Body of pancreas (tissue), 4 donors: ENCODE results near the gene DYSF. TPM values are rescaled to one million over a fixed set of nuclear protein-coding genes. Genes with fewer than 3 reads are reported as not detected.

Experiments used
- ATAC-seq: fragments of 150-250 bp; one replicate; pipeline ENCODE4 v1.9.1; 2016
- DNase-seq, 4 donors: peaks; one replicate each; pipeline ENCODE4 v3.0.0-alpha.2; 2019
- H3K27ac ChIP-seq, 4 donors: fragments of 200-600 bp; sonication (generic); 1 replicate in 3 of 4; 2 replicates in 1 of 4; pipeline versions ENCODE4 v1.5.1 to v1.6.1; 2016 to 2019; ENCODE audit warnings: mild to moderate bottlenecking in 1 of 4, mixed read lengths in 1 of 4, moderate library complexity in 1 of 4
- H3K27me3 ChIP-seq, 2 donors: fragments of 200-600 bp; sonication (generic); one replicate each; pipeline ENCODE4 v1.6.0; 2016; ENCODE audit warnings: mild to moderate bottlenecking in 1 of 2
- H3K36me3 ChIP-seq, 2 donors: fragments of 200-600 bp; sonication (generic); replicated peaks in 1 of 2; 2 replicates each; pipeline ENCODE4 v1.5.1; 2016; ENCODE audit warnings: low read depth in 2 of 2; ENCODE audit not compliant: insufficient read depth in 1 of 2
- H3K4me1 ChIP-seq: fragments of 200-600 bp; sonication (generic); one replicate; pipeline ENCODE4 v1.6.0; 2016
- H3K4me3 ChIP-seq, 2 donors: fragments of 200-600 bp; sonication (generic); 1 replicate in 1 of 2; 2 replicates in 1 of 2; pipeline ENCODE4 v1.5.1; 2016 to 2019
- H3K9me3 ChIP-seq, 3 donors: fragments of 200-600 bp; sonication (generic); 1 replicate in 2 of 3; 2 replicates in 1 of 3; pipeline ENCODE4 v1.5.1; 2016
- CTCF ChIP-seq, 7 experiments: fragments of 450-650 bp in 4 of 7; fragments of 200-600 bp in 3 of 7; sonication (generic) in 3 of 7; IDR thresholded peaks; one replicate each; pipeline ENCODE4 v1.5.1; 2016 to 2019; ENCODE audit warnings: antibody characterized with exemption in 7 of 7
- POLR2A ChIP-seq, 3 donors: fragments of 450-650 bp; IDR thresholded peaks; one replicate each; pipeline ENCODE4 v1.6.1; 2016; ENCODE audit warnings: antibody characterized with exemption in 3 of 3, mild to moderate bottlenecking in 2 of 3
- WGBS, 2 donors: methylation state at CpG; one replicate each; pipeline ENCODE4 v1.1.5; 2017; 5-methylcytosine and 5-hydroxymethylcytosine counted together
- intact Hi-C: fragments of 100-400 bp; cut with DNase I; formaldehyde crosslinking; loops from one replicate; pipeline ENCODE4 v1.15.1; 2023
- total RNA-seq, 2 donors: library from RNA; depleted of rRNA; stranded (reverse); fragments of >200 nt; gene quantifications; one replicate each; pipeline ENCODE4 v1.1.0, GENCODE V29; 2016

Gene DYSF
- total RNA-seq, 2 donors from 2014 or later, result 3.1 to 10.9 TPM

DNA sequence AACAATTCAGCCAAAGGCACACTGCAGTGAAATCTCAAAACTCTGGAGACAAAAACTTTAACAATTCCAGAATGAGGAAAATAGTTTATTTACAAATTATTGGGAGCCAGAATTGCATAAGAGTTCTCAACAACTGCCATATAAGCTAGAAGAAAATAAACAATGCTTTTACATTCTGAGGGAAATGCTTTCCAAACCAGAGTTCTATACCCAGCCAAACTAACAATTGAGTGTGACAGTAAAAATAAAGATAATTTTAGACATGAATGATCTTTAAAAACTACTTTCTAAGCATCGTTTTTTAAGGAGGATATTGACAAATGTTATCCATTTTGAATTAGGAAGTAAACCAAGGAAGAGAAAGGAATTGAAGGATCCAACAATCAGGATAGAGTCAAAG, 271.4 kb downstream of the DYSF start:
- Histone ChIP-seq H3K9me3 (no peaks in the 10 kb centered on the region), H3K27me3 (no peaks in the 10 kb centered on the region), H3K4me3 (no peak overlapping the region), H3K4me1 (peaks cover 17% of the 10 kb centered on the region), H3K27ac (no peak overlapping the region), H3K36me3 (no peaks in the 10 kb centered on the region)
- TF ChIP-seq POLR2A (IDR thresholded peaks at IDR 0.05) (no peak), CTCF (IDR thresholded peaks at IDR 0.05) (no peak)
- DNase-seq (no peak), ATAC-seq (no peak)
- intact Hi-C loops, result no loop called here
- 41 to 48% methylated on average over 1 of the region's 1 CpG for WGBS, 2 donors

GRCh38 chr2:71725836-71726235, 272.5 kb downstream of the DYSF start:
- intact Hi-C loops, result no loop called here
- no peak overlapping the region for H3K27ac ChIP-seq
- ATAC-seq, result no peak
- H3K9me3 ChIP-seq, result no peaks in the 10 kb centered on the region
- no peaks in the 10 kb centered on the region for H3K36me3 ChIP-seq
- TF ChIP-seq POLR2A (IDR thresholded peaks at IDR 0.05) (no peak), CTCF (IDR thresholded peaks at IDR 0.05) (no peak)
- no peaks in the 10 kb centered on the region for H3K27me3 ChIP-seq
- peaks cover 13% of the 10 kb centered on the region for H3K4me1 ChIP-seq
- H3K4me3 ChIP-seq, result no peak overlapping the region
- DNase-seq, result no peak

- H3K4me1 ChIP-seq, result no peaks in the 10 kb centered on the region
- no peaks in the 10 kb centered on the region for H3K9me3 ChIP-seq
- 59 to 64% methylated on average over 2 of the region's 2 CpGs for WGBS, 2 donors
- no peaks in the 10 kb centered on the region for H3K36me3 ChIP-seq
- intact Hi-C loops, result no loop called here
- no peak overlapping the region for H3K27ac ChIP-seq
- H3K27me3 ChIP-seq, result no peaks in the 10 kb centered on the region
- TF ChIP-seq CTCF (IDR thresholded peaks at IDR 0.05), result no peak
- TF ChIP-seq POLR2A (IDR thresholded peaks at IDR 0.05), result no peak
- DNase-seq (no peak), ATAC-seq (no peak)
- H3K4me3 ChIP-seq, result no peak overlapping the region
These were observed 274.2 kb downstream of the DYSF start for GRCh38 chr2:71727562-71727961.

GRCh38 chr2:71728036-71728435, 274.7 kb downstream of the DYSF start:
- intact Hi-C loops, result no loop called here
- DNase-seq, result no peak
- Histone ChIP-seq H3K36me3 (no peaks in the 10 kb centered on the region), H3K4me3 (no peak overlapping the region), H3K4me1 (no peaks in the 10 kb centered on the region), H3K27ac (no peak overlapping the region), H3K27me3 (no peaks in the 10 kb centered on the region), H3K9me3 (no peaks in the 10 kb centered on the region)
- 74 to 75% methylated on average over 1 of the region's 1 CpG for WGBS, 2 donors
- ATAC-seq, result no peak
- TF ChIP-seq POLR2A (IDR thresholded peaks at IDR 0.05) (no peak), CTCF (IDR thresholded peaks at IDR 0.05) (no peak)

DNA sequence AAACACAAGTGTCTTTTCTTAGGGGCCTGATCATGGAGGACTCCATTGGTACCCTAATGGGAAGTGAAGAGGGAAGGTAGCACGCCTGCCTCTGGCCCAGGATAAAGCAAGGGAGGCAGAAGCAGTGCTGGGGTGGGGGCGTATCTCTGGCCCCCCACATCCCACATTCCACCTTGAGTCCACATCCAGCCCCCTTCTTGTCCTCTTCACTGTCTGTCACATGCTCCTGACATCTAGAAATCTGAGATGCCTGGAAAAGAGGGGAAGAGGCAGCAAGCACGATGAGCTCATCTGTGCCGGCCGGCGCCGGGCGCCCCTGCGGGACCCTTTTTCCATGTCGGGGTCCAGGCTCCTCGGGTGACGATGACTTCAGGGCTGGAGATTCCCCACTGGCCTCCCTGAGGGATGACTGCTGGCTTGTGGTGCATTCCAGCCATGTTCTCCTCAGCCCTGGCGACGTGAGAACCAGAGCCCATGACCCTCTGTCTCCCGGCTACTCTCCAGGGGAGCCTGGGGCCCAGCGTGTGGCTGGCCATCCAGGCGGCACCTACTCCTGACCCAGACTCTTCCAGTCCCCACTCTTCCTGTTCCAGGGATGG, 277.5 kb downstream of the DYSF start:
- no peak for TF ChIP-seq CTCF (IDR thresholded peaks at IDR 0.05)
- no peak for TF ChIP-seq POLR2A (IDR thresholded peaks at IDR 0.05)
- DNase-seq, result no peak
- Histone ChIP-seq H3K27ac (no peak overlapping the region), H3K36me3 (no peaks in the 10 kb centered on the region), H3K4me3 (no peak overlapping the region), H3K4me1 (no peaks in the 10 kb centered on the region), H3K9me3 (no peaks in the 10 kb centered on the region), H3K27me3 (no peaks in the 10 kb centered on the region)
- WGBS, 2 donors, result 87 to 88% methylated on average over 10 to 17 of the region's 17 CpGs
- intact Hi-C loops, result no loop called here
- ATAC-seq, result no peak
